Coronary artery (tissue), 2 donors: ENCODE data around the gene SEMA6A.

Source experiments
- DNase-seq: peaks from one replicate; pipeline ENCODE4 v3.0.0-alpha.2; 2017; ENCODE audit warnings: low spot score
- H3K27ac ChIP-seq, 2 donors: fragments of 200-600 bp; sonication (generic); one replicate each; pipeline ENCODE4 v1.5.1; 2016 to 2019
- H3K4me3 ChIP-seq: fragments of 200-600 bp; sonication (generic); 2 replicates; pipeline ENCODE4 v1.5.1; 2016; ENCODE audit warnings: mild to moderate bottlenecking, moderate library complexity
- CTCF ChIP-seq: fragments of 200-600 bp; sonication (generic); IDR thresholded peaks from one replicate; pipeline ENCODE4 v1.5.1; 2019; ENCODE audit warnings: antibody characterized with exemption

The SEMA6A gene

GRCh38 chr5:116585227-116585626 is 10.6 kb upstream of the SEMA6A start:
- DNase-seq: no peak
- H3K27ac ChIP-seq: no peak overlapping the region
- no peak for TF ChIP-seq CTCF
- no peak overlapping the region for H3K4me3 ChIP-seq

- no peak overlapping the region for H3K27ac ChIP-seq
- no peak for TF ChIP-seq CTCF
- H3K4me3 ChIP-seq: no peak overlapping the region
- DNase-seq: no peak
Measured at GRCh38 chr5:116583862-116584222, 9.2 kb upstream of the SEMA6A start.

GRCh38 chr5:116583085-116583861 is 8.7 kb upstream of the SEMA6A start:
- no peak for DNase-seq
- TF ChIP-seq CTCF: no peak
- Histone ChIP-seq H3K27ac (no peak overlapping the region), H3K4me3 (no peak overlapping the region)

- TF ChIP-seq CTCF: no peak
- H3K4me3 ChIP-seq: no peak overlapping the region
- DNase-seq: no peak
- H3K27ac ChIP-seq: no peak overlapping the region
Measured at GRCh38 chr5:116581910-116582309, 7.3 kb upstream of the SEMA6A start.

DNA sequence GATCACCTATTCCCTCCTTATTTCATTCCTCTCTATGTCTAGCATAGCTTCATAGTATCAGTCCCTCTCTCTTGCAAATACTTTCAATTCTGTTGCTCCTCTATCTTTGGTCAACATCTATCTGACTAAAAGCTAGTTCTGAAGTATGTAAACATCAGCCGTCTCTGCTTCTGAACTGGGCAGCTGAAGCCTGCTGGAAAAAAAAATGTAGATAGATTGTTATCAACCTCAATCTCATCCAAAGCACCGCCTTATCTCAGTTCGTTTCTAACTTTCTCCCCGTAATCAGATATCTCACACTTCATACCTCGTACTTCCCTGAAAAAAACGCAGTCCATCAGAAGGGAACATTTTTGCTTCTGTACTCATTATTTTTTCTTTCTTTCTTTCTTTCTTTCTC is 4.5 kb upstream of the SEMA6A start:
- no peak overlapping the region for H3K4me3 ChIP-seq
- no peak for DNase-seq
- no peak overlapping the region for H3K27ac ChIP-seq
- TF ChIP-seq CTCF: no peak

DNA sequence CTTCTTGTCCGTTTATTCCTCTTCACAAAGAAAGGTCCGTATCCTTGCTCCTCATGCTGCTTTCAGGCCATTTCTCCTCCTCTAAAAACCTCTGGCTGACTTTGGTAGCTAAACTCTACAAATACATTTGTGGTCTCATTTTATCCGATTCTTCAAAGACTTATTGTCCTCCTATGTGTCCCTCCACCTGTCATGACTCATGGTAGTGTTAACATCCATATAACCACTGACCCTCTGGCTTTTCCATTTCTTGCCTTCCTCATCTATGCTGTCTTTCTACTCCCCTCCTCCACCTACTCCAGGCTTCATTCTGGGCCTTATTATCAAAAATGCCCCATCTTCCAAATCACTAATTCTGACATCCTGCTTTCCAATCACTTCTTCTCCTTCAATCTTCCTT is 4.1 kb upstream of the SEMA6A start:
- H3K27ac ChIP-seq: no peak overlapping the region
- no peak for DNase-seq
- no peak for TF ChIP-seq CTCF
- H3K4me3 ChIP-seq: no peak overlapping the region

- no peak overlapping the region for H3K4me3 ChIP-seq
- no peak for DNase-seq
- H3K27ac ChIP-seq: no peak overlapping the region
- no peak for TF ChIP-seq CTCF
Measured at GRCh38 chr5:116577064-116577788, 2.6 kb upstream of the SEMA6A start.
